GM19438 (cell line): ENCODE results near the gene TMEFF2.
A peak's percentile ranks its signal among the peaks of the same experiment; 100 is the strongest.
"Not testable (repeated sequence)": the region's sequence is repeated elsewhere in the genome, so short reads cannot be mapped to it uniquely, and the experiment has no call there.

ENCODE experiments used
- ATAC-seq: cut with Tn5 transposase; IDR thresholded peaks from one replicate; pipeline ENCODE4 v1.9.1; 2021; ENCODE audit warnings: low read depth; ENCODE audit not compliant: unreplicated experiment

The TMEFF2 gene

GRCh38 chr2:191941376-191941929 lies 253.3 kb downstream of the TMEFF2 start:
- ATAC-seq = no peak

GRCh38 chr2:191938779-191939178 lies 256.0 kb downstream of the TMEFF2 start:
- no peak for ATAC-seq

GRCh38 chr2:191936882-191937405 lies 257.8 kb downstream of the TMEFF2 start:
- no peak for ATAC-seq

DNA sequence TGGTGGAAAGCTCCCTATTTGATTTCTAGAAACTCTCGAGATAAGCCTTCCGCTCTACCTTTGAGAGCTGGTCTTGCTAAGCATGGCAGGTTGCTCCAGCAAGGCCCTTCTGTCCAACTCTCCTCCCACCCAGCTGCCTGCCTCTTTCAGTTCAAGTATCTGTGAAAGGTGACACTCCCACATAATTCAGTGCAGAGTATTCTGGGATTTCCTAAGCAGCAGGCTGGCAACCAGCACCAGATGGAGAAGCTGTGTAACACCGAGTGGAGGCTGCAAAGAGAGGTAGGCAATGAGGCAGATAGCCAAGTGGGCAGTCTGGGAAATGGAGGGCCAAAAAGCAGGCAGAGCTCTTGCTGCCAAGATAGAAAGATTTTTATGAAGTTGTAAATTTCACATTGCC lies 259.5 kb downstream of the TMEFF2 start:
- ATAC-seq = no peak

GRCh38 chr2:191933307-191934105 lies 261.2 kb downstream of the TMEFF2 start:
- peak; percentile 90 for ATAC-seq

GRCh38 chr2:191932286-191932685 lies 262.4 kb downstream of the TMEFF2 start:
- no peak for ATAC-seq

DNA sequence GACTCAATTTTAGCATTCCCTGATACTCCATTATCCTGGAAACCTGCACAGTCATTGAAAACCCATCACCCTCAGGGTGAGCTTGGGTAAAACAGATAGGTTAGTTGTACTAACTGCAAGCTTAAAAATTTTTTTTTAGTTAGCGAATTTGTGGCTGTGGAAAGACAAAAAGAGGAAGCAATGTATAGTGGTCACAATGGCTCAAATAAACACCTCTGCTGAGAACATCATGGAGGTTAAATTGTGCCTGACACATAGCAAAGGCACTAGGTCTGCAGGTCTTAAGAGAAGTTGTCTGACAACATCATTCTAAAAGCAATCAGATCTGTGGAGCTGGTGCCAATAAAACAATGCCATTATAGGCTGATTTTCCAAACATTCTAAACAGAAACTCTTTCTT lies 263.4 kb downstream of the TMEFF2 start:
- no peak for ATAC-seq

GRCh38 chr2:191930205-191930604 lies 264.5 kb downstream of the TMEFF2 start:
- ATAC-seq = no peak

GRCh38 chr2:191929288-191929687 lies 265.4 kb downstream of the TMEFF2 start:
- ATAC-seq = no peak

- ATAC-seq = no peak
Observed at GRCh38 chr2:191927991-191928390, 266.7 kb downstream of the TMEFF2 start.

DNA sequence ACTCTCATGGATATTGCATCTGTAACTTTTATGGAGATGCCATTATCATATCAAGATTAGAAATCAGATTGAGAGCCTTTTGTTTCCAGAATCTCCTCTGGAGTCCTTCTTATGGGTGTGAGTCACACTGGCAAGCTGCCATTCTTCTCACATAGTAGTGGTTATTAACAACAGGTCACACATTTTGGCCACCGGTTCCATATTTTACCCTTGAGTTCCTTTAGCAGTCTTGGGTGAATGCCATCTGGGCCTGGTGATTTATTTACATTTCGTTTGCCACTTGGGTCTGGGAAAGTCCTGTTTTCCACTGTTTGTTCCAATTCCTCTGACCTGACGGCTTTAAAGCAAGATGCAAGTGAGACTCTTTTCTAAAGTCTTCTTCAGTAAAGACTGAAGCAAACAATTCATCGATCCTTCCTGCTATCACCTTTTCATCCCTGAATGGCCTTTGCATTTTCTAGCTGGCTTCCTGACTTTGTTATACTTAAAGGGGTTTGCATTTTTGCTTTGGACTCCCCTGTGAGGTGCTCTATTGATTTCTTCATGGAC lies 267.3 kb downstream of the TMEFF2 start:
- no peak for ATAC-seq

- no peak for ATAC-seq
Observed at GRCh38 chr2:191926671-191927070, 268.1 kb downstream of the TMEFF2 start.

DNA sequence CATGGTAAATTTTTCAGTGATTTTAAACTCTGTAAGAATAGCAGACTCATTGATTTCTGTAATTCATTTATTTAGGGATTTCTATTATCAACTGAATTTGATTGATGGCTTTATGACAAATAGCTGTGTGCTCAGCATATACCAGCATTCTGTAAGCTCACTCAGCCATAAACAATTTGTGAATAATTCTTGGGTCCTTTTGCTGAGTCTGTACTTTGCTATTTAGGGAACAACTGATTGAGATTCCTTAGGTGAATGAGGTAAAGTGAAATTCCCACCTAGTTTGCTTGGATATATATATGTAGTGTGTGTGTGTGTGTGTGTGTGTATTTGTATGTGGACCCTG lies 271.1 kb downstream of the TMEFF2 start:
- no peak for ATAC-seq

DNA sequence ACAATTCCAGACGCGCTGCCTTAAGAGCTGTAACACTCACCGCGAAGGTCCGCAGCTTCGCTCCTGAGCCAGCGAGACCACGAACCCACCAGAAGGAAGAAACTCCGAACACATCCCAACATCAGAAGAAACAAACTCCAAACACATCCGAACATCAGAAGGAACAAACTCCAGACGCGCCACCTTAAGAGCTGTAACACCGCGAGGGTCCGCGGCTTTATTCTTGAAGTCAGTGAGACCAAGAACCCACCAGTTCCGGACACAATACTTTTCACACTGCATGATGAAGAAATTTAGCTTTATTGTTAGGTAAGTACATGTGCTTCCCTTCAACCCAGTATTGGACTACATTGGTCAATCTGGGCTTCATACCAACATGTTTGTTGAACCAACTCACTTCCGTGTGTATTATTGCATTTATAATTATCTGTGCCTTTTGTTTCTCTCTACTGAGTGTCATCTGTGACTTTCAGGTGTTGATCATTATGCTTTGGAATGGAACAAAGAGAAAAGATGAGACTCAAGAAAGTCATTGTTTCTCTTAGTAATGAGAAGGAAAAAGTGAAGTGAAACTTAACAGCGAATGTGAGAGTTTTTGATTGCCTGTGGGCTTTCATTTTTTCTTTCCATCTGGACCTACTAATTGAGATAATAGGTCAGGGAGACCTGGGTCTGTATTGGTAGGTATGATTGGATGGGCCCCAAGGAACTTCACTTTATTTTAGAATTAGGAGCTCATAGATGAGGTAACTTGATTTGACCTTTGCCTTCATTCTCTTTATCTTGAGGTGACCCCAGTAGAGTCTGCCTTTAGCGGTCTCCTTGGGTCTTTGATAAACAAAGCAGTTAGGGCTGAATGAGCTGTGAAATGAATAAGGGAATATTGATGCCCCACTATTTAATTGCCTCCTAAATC lies 271.7 kb downstream of the TMEFF2 start:
- ATAC-seq = peak; percentile 91

- ATAC-seq = not testable (repeated sequence)
Observed at GRCh38 chr2:191921650-191922049, 273.1 kb downstream of the TMEFF2 start.

GRCh38 chr2:191920502-191920901 lies 274.2 kb downstream of the TMEFF2 start:
- no peak for ATAC-seq

- ATAC-seq = no peak
Observed at GRCh38 chr2:191917967-191918651, 276.6 kb downstream of the TMEFF2 start.

DNA sequence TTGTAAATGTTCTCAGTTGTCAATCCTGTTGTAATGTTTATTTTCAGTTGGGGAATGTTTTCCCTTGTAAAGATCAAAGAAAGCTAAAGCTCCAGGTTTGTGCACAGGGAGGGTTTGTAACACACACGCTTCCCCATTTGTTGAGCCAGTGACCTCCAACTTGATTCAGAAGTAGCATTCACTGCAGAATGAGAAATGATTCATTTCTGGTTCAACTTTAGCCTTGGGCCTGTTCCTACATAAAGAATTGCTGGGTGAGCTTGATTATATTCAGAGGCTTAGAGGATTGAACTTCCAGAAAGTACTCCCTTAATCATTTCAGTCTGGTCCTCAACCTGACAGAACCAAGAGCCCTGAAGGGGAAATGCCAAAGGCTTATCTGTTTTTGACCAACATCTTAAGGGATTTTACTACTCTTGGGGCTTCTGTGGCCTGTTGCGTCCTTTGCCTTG lies 277.3 kb downstream of the TMEFF2 start:
- no peak for ATAC-seq

- no peak for ATAC-seq
Observed at GRCh38 chr2:191916826-191917225, 277.9 kb downstream of the TMEFF2 start.

- no peak for ATAC-seq
Observed at GRCh38 chr2:191915750-191916149, 279.0 kb downstream of the TMEFF2 start.
